PFSK-1 (cell line): Measurements from ENCODE around the gene CELA2B.

Source experiments
- FOXP2 ChIP-seq: optimal IDR thresholded peaks from 2 replicates; pipeline ENCODE3; 2011; ENCODE audit warnings: borderline replicate concordance, control low read depth, inconsistent platforms; ENCODE audit not compliant: insufficient read depth; ENCODE audit errors: extremely low read length, extremely low read depth
- POLR2AphosphoS5 ChIP-seq: IDR thresholded peaks from 2 replicates; pipeline ENCODE4 v1.6.1; 2012; ENCODE audit warnings: low read depth, mild to moderate bottlenecking, control low read depth, low read length, moderate library complexity
- SIN3A ChIP-seq: IDR thresholded peaks from 2 replicates; pipeline ENCODE4 v1.6.1; 2012; ENCODE audit warnings: mild to moderate bottlenecking, low read length, moderate library complexity, borderline replicate concordance; ENCODE audit not compliant: insufficient read depth
- TAF1 ChIP-seq: IDR thresholded peaks from 2 replicates; pipeline ENCODE4 v1.6.1; 2012; ENCODE audit warnings: low read length, control low read depth, borderline replicate concordance; ENCODE audit not compliant: insufficient read depth
- TF ChIP-seq, protein P1 (sequence below), 2 experiments: IDR thresholded peaks; 2 replicates each; pipeline versions ENCODE4 v1.6.1 to v1.8.0; 2011 to 2012; ENCODE audit warnings: low read depth in 2 of 2, low read length in 2 of 2, control low read depth in 1 of 2, inconsistent platforms in 1 of 2, mild to moderate bottlenecking in 1 of 2, moderate library complexity in 1 of 2; ENCODE audit not compliant: insufficient read depth in 1 of 2

DNA sequence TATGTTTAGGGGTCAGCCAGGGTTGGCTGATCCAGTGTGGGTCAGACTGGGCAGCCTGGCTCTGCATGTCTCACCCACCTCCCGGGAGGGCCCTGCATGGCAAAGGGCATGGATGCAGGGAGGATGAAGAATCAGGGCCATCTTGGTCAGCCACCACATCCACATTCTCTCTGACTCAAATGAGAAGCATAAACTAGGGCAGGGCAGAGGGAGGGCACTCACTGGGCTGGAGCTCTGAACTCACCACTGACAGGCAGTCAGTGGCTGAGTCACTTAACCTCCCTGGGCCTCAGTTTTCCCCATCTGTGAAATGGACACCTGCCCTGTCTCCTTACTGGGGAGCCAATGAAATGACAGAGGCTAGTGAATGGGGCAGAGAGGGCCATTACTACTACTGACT lies 23.7 kb upstream of the CELA2B start:
- TF ChIP-seq POLR2AphosphoS5 (no peak), SIN3A (no peak), TAF1 (no peak), FOXP2 (no peak)
- TF ChIP-seq, protein P1, sequence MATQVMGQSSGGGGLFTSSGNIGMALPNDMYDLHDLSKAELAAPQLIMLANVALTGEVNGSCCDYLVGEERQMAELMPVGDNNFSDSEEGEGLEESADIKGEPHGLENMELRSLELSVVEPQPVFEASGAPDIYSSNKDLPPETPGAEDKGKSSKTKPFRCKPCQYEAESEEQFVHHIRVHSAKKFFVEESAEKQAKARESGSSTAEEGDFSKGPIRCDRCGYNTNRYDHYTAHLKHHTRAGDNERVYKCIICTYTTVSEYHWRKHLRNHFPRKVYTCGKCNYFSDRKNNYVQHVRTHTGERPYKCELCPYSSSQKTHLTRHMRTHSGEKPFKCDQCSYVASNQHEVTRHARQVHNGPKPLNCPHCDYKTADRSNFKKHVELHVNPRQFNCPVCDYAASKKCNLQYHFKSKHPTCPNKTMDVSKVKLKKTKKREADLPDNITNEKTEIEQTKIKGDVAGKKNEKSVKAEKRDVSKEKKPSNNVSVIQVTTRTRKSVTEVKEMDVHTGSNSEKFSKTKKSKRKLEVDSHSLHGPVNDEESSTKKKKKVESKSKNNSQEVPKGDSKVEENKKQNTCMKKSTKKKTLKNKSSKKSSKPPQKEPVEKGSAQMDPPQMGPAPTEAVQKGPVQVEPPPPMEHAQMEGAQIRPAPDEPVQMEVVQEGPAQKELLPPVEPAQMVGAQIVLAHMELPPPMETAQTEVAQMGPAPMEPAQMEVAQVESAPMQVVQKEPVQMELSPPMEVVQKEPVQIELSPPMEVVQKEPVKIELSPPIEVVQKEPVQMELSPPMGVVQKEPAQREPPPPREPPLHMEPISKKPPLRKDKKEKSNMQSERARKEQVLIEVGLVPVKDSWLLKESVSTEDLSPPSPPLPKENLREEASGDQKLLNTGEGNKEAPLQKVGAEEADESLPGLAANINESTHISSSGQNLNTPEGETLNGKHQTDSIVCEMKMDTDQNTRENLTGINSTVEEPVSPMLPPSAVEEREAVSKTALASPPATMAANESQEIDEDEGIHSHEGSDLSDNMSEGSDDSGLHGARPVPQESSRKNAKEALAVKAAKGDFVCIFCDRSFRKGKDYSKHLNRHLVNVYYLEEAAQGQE (IDR thresholded peaks at IDR 0.05; ENCODE audit: insufficient read depth in 1 of 2, low read depth in 2 of 2, low read length in 2 of 2) = no peak
